NCI-H345 treated with DMSO at 0.1 percent for 48 hours (cell line): ENCODE data around the gene WSB1.

Source experiments
- DNase-seq: peaks from one replicate; lab custom pipeline; 2025; ENCODE audit not compliant: unreplicated experiment; lab: John Stamatoyannopoulos, UW

The WSB1 gene

GRCh38 chr17:27354491-27355081, 60.7 kb downstream of the WSB1 start:
- no peak for DNase-seq

- no peak for DNase-seq
These were observed 61.5 kb downstream of the WSB1 start for GRCh38 chr17:27355419-27355818.

GRCh38 chr17:27356091-27356705, 62.3 kb downstream of the WSB1 start:
- peak; percentile 17 for DNase-seq

- no peak for DNase-seq
These were observed 63.3 kb downstream of the WSB1 start for GRCh38 chr17:27357236-27357635.

GRCh38 chr17:27360507-27360906, 66.6 kb downstream of the WSB1 start:
- no peak for DNase-seq

GRCh38 chr17:27361695-27362094, 67.8 kb downstream of the WSB1 start:
- no peak for DNase-seq

GRCh38 chr17:27362503-27362902, 68.6 kb downstream of the WSB1 start:
- DNase-seq: no peak

- no peak for DNase-seq
These were observed 69.0 kb downstream of the WSB1 start for GRCh38 chr17:27362909-27363308.

- DNase-seq: no peak
These were observed 69.4 kb downstream of the WSB1 start for GRCh38 chr17:27363326-27363725.
